ENCODE data around the gene MNX1. TPM values are rescaled to one million over a fixed set of nuclear protein-coding genes. Genes with fewer than 3 reads are reported as not detected.
A peak's percentile ranks its signal among the peaks of the same experiment; 100 is the strongest.

MNX1 gene
- total and polyA plus RNA-seq, 10 of the 15 experiments (the other 5 are each of a cell fraction or from before 2014, with no cell fraction given): 0.22 to 2.7 (median 1.3) TPM; not detected in 1

- TF ChIP-seq MXI1 (IDR thresholded peaks at IDR 0.05; ENCODE audit: low read depth, low read length): no peak
- no peak for TF ChIP-seq YY1 (IDR thresholded peaks at IDR 0.05; ENCODE audit: low read depth, low read length)
- no peak for TF ChIP-seq IKZF1 (conservative IDR thresholded peaks at IDR 0.05)
- FAIRE-seq (no peak), ATAC-seq (no peak), DNase-seq (ENCODE audit: low read depth, low spot score) (no peak)
- SMC1A ChIA-PET (ENCODE audit: uncharacterized antibody, unreplicated experiment): interaction anchor here (0.9 kb wide), 1 partner anchor 16 kb away, joined by 3 read pairs; no protein-coding TSS in a partner anchor
- Histone ChIP-seq H3K27ac (ENCODE audit: control insufficient read depth, insufficient read depth) (no peak overlapping the region), H3K79me2 (ENCODE audit: control insufficient read depth, insufficient read depth, low read length) (no peaks in the 10 kb centered on the region), H3K9me3 (replicated peaks; ENCODE audit: control insufficient read depth, insufficient read depth, low read length) (no peaks in the 10 kb centered on the region; the same call in 2 of the 3 replicates), H3K9ac (ENCODE audit: control insufficient read depth, insufficient read depth, low read length) (no peak overlapping the region), H3K27me3 (replicated peaks in 1 of 2; ENCODE audit: control insufficient read depth in 2 of 2, insufficient read depth in 2 of 2, low read length in 1 of 2) (peaks cover 1 to 6% of the 10 kb centered on the region in 2 experiments; a peak in 2 of 4 replicates), H4K20me1 (ENCODE audit: control insufficient read depth, insufficient read depth) (no peaks in the 10 kb centered on the region), H2AFZ (ENCODE audit: control insufficient read depth, low read depth, low read length) (no peak overlapping the region), H3K36me3 (ENCODE audit: control insufficient read depth in 2 of 2, insufficient read depth in 2 of 2, low read length in 1 of 2) (no peaks in the 10 kb centered on the region), H3K4me2 (ENCODE audit: control insufficient read depth, insufficient read depth) (no peak overlapping the region), H3K4me1 (ENCODE audit: control insufficient read depth, insufficient read depth, low read length) (peaks cover 41% of the 10 kb centered on the region), H3K4me3 (no peak overlapping the region)
- intact Hi-C loops (cut with micrococcal nuclease; ENCODE audit: unreplicated experiment): loop anchor here (10.0 kb wide), 2 partner anchors 118 to 342 kb away; partner anchors contain the start of gene LMBR1
- POLR2A ChIA-PET: no interaction called here
- no TSS peak for BruUV-seq (replicated peaks)
- RAD21 ChIA-PET (ENCODE audit: unreplicated experiment): interaction anchor here (1.9 kb wide), 1 partner anchor 62 kb away, joined by 6 read pairs; no protein-coding TSS in a partner anchor
- CTCF ChIA-PET: interaction anchor here (0.6 to 1.3 kb wide), 3 partner anchors 45 to 1669 kb away, joined by 3 to 4 read pairs (median 3); no protein-coding TSS in a partner anchor
- in situ Hi-C loops (cut with MboI): no loop called here
These were observed 2.6 kb upstream of the MNX1 start for GRCh38 chr7:157013101-157013500.

GRCh38 chr7:157012113-157012547 is 1.7 kb upstream of the MNX1 start:
- ATAC-seq (no peak), DNase-seq (ENCODE audit: low read depth, low spot score) (no peak), FAIRE-seq (peak; percentile 68)
- Histone ChIP-seq H3K4me1 (ENCODE audit: control insufficient read depth, insufficient read depth, low read length) (peaks cover 32% of the 10 kb centered on the region), H3K4me3 (no peak overlapping the region), H3K4me2 (ENCODE audit: control insufficient read depth, insufficient read depth) (no peak overlapping the region), H3K79me2 (ENCODE audit: control insufficient read depth, insufficient read depth, low read length) (no peaks in the 10 kb centered on the region), H2AFZ (ENCODE audit: control insufficient read depth, low read depth, low read length) (no peak overlapping the region), H3K27ac (ENCODE audit: control insufficient read depth, insufficient read depth) (no peak overlapping the region), H3K27me3 (replicated peaks in 1 of 2; ENCODE audit: control insufficient read depth in 2 of 2, insufficient read depth in 2 of 2, low read length in 1 of 2) (peaks cover 0 to 6% of the 10 kb centered on the region in 2 experiments; a peak in 1 of 4 replicates), H3K9ac (ENCODE audit: control insufficient read depth, insufficient read depth, low read length) (no peak overlapping the region), H3K36me3 (ENCODE audit: control insufficient read depth in 2 of 2, insufficient read depth in 2 of 2, low read length in 1 of 2) (no peaks in the 10 kb centered on the region), H3K9me3 (replicated peaks; ENCODE audit: control insufficient read depth, insufficient read depth, low read length) (no peaks in the 10 kb centered on the region), H4K20me1 (ENCODE audit: control insufficient read depth, insufficient read depth) (no peaks in the 10 kb centered on the region)
- ChIA-PET RAD21 (ENCODE audit: unreplicated experiment) (interaction anchor here (1.9 kb wide), 1 partner anchor 61 kb away, joined by 6 read pairs; no protein-coding TSS in a partner anchor), SMC1A (ENCODE audit: uncharacterized antibody, unreplicated experiment) (interaction anchor here (0.6 kb wide), 1 partner anchor 1292 kb away, joined by 3 read pairs; no protein-coding TSS in a partner anchor), CTCF (no interaction called here), POLR2A (no interaction called here)
- WGBS (ENCODE audit: insufficient coverage, insufficient replicate concordance, low lambda C conversion rate, missing lambda C conversion rate): 33% methylated on average over 9 of the region's 10 CpGs
- BruUV-seq (replicated peaks): no TSS peak
- in situ Hi-C loops (cut with MboI) (no loop called here), intact Hi-C loops (cut with micrococcal nuclease; ENCODE audit: unreplicated experiment) (loop anchor here (10.0 kb wide), 2 partner anchors 117 to 343 kb away; partner anchors contain the start of gene LMBR1)
- TF ChIP-seq ZNF24 (IDR thresholded peaks at IDR 0.05): no peak
- TF ChIP-seq EZH2 (IDR thresholded peaks at IDR 0.05; ENCODE audit: borderline replicate concordance, control insufficient read depth, low read depth, low read length): no peak
- no peak for TF ChIP-seq POU2F2 (IDR thresholded peaks at IDR 0.05; ENCODE audit: borderline replicate concordance, low read depth, low read length)
- no peak for TF ChIP-seq IRF5 (IDR thresholded peaks at IDR 0.05; ENCODE audit: borderline replicate concordance)
- TF ChIP-seq IRF3 (IDR thresholded peaks at IDR 0.05): no peak
- no peak for TF ChIP-seq MYB (IDR thresholded peaks at IDR 0.05; ENCODE audit: borderline replicate concordance, low read depth, low read length)
- TF ChIP-seq IKZF2 (IDR thresholded peaks at IDR 0.05): no peak; a peak in 1 of 4 replicates
- no peak for TF ChIP-seq KDM1A (IDR thresholded peaks at IDR 0.05; ENCODE audit: borderline replicate concordance)
- TF ChIP-seq ATF2 (IDR thresholded peaks at IDR 0.05; ENCODE audit: low read length): no peak
- TF ChIP-seq CREB1 (IDR thresholded peaks at IDR 0.05; ENCODE audit: low read depth): no peak
- TF ChIP-seq BRCA1 (IDR thresholded peaks at IDR 0.05; ENCODE audit: low read depth, low read length): no peak
- TF ChIP-seq CBX3 (IDR thresholded peaks at IDR 0.05; ENCODE audit: borderline replicate concordance, low read depth): no peak
